Astrocyte (in vitro differentiated cells and primary cell): ENCODE results near the gene TMEM115.

Source experiments
- EZH2 ChIP-seq: IDR thresholded peaks from 2 replicates; pipeline ENCODE4 v1.6.1; 2012; ENCODE audit warnings: mild to moderate bottlenecking, low read length, inconsistent platforms; ENCODE audit not compliant: insufficient read depth
- TF ChIP-seq, protein P1 (sequence below): IDR thresholded peaks from 2 replicates; pipeline ENCODE4 v1.5.1; 2011; ENCODE audit warnings: low read depth, mild to moderate bottlenecking, inconsistent platforms, low read length, moderate library complexity; ENCODE audit not compliant: insufficient read depth

DNA sequence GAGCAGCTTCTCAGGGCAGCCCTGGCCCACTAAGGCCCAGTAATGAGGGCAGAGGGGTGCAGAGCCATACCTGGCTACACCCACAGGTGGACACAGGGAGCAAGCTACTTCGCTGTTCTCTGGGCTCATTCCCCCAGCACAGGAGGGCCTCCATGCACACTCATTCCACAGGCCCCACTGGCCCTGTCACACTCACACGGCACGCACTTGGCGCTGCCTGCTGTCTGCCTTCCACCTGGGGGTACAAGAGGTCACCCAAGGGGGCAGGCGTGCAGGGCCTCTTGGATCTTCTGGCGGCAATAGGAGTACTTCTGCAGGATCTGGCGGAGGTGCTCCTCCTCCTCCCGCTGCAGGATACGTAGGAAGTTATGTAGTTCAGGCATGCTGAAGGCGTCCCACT, 29.0 kb downstream of the TMEM115 start:
- TF ChIP-seq, protein P1, sequence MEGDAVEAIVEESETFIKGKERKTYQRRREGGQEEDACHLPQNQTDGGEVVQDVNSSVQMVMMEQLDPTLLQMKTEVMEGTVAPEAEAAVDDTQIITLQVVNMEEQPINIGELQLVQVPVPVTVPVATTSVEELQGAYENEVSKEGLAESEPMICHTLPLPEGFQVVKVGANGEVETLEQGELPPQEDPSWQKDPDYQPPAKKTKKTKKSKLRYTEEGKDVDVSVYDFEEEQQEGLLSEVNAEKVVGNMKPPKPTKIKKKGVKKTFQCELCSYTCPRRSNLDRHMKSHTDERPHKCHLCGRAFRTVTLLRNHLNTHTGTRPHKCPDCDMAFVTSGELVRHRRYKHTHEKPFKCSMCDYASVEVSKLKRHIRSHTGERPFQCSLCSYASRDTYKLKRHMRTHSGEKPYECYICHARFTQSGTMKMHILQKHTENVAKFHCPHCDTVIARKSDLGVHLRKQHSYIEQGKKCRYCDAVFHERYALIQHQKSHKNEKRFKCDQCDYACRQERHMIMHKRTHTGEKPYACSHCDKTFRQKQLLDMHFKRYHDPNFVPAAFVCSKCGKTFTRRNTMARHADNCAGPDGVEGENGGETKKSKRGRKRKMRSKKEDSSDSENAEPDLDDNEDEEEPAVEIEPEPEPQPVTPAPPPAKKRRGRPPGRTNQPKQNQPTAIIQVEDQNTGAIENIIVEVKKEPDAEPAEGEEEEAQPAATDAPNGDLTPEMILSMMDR = no peak
- no peak for TF ChIP-seq EZH2
